ENCODE results near the gene ADAM20.
"Not testable (repeated sequence)": the region's sequence is repeated elsewhere in the genome, so short reads cannot be mapped to it uniquely, and the experiment has no call there.

Gene ADAM20

DNA sequence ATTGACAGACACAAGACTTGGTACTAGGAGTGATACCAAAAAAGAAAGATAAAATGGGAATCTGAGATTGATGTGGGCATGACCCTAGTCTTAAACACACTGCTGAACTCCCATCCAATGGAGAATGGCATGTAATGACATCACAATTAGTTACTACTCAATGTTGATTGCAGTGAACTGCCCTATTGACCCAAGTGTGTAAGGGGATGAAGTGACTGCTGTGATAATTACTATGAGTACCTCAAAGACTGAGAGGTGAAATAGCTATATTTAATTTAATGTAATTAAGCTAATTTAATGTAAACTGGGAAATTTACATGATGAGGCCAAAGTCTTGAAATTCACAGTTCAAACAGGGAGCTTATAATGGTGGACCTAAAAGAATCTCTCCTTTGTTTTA lies at the start of gene ADAM20:
Gene ADAM20 (minus strand): TSS at position 101 of the 400 bp plus-strand sequence. CDS start 10,247 bp downstream, outside the sequence.
- no peak for DNase-seq (ENCODE audit: low spot score)

GRCh38 chr14:70576891-70577290 lies 42.1 kb upstream of the ADAM20 start:
- no peak for DNase-seq (ENCODE audit: low spot score)

DNA sequence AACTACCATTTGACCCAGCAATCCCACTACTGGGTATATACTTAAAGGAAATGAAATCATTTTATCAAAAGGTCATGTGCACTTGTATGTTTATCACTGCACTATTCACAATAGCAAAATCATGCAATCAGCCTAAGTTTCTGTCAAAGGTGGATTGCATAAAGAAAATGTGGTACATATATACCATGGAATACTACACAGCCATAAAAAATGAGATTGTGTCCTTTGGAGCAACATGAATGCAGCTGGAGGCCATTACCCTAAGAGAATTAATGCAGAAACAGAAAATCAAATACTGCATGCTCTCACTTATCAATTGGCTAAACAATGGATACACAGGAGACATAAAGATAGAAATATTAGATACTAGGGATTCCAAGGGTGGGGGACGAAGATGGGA lies 38.2 kb upstream of the ADAM20 start:
- no peak for DNase-seq (ENCODE audit: low spot score)

DNA sequence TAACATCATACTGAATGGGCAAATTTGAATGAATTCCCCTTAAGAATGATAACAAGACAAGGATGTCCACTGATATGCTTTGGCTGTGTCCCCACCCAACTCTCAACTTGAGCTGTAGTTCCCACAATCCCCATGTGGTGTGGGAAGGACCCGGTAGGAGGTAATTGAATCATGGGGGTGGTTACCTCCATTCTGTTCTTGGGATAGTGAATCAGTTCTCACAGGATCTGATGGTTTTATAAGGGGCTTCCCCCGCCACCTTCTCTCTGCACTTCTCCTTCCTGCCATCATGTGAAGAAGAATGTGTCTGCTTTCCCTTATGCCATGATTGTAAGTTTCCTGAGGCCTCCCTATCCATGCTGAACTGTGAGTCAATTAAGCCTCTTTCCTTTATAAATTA lies 36.3 kb upstream of the ADAM20 start:
- no peak for DNase-seq (ENCODE audit: low spot score)

- DNase-seq (ENCODE audit: low spot score), result peak; percentile 55
These were observed 33.0 kb upstream of the ADAM20 start for GRCh38 chr14:70567791-70568190.

- DNase-seq (ENCODE audit: low spot score), result no peak
These were observed 29.1 kb upstream of the ADAM20 start for GRCh38 chr14:70563869-70564268.

GRCh38 chr14:70563417-70563816 lies 28.6 kb upstream of the ADAM20 start:
- no peak for DNase-seq (ENCODE audit: low spot score)

DNA sequence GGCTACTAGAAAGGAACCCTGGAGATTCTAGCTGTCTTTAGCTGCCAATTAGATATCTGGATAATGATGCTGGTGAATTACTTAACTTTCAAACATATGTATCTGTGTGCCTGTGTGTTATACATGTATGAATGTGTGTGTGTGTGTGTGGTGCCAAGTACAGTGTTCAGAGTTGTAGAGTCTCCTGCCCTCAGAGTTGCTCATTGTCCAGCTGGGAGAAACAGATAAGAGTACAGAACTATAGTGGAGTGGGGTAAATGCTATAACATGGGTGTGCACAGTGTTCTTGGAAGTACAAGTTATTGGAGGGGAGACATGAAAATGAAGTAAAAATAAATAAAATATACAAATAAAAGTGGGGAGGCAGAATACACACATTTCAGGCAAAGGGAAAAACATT lies 23.6 kb upstream of the ADAM20 start:
- no peak for DNase-seq (ENCODE audit: low spot score)

DNA sequence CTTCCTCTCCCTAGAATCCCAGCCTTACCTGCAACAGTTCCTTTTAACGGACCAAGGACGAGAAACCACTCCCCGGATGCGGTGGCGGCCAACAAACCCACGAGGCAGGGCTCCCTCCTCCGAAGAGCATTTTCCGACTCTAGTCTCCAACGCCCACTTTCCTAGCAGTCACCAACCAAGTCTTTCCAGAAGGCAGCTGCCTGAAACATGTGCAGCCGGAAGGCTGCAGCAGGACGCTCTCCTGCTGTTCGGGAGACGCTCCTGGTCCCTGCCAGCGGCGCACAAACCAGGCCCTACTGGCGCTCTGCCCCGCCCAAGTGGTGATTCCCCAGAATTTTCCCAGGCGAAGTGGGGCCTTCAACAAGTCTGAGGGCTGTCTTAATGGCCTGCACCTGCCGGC lies 21.1 kb upstream of the ADAM20 start:
- DNase-seq (ENCODE audit: low spot score), result peak; percentile 29

DNA sequence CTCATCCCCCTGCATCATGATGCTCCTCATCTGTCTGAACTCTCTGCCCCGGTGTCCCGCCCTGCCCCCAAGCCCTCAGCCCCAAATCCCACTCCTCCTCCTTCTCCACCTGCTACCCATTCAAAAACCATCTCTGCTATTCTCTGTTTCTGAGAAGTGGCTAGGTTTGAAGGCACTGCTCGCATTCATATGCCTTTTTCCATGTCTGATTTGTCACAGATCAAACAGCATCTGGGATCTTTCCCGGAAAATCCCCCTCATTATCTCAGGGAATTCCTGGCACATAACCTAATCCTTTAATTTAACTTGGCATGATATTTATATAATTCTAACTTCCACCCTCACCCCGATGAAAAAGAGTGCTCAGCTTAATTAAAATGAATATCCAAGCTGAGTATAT lies 3.3 kb upstream of the ADAM20 start:
- DNase-seq (ENCODE audit: low spot score), result no peak

- DNase-seq (ENCODE audit: low spot score), result peak; percentile 2
These were observed 2.0 kb upstream of the ADAM20 start for GRCh38 chr14:70536830-70537229.

DNA sequence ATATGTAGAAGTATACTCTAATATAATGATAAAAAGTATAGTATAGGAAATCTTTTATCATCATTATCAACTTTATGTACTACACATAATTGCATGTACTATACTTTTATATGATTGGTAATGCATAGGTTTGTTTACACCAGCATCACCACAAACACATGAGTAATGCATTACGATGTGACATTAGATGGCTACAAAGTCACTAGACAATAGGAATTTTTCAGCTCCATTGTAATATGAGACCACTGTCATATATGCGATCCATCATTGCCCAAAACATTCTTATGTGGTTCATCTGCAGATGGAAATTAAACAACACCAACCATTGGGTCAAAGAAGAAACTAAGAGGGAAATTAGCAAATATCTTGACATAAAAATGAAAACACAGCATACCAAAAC lies 4.4 kb downstream of the ADAM20 start:
- DNase-seq (ENCODE audit: low spot score), result no peak

DNA sequence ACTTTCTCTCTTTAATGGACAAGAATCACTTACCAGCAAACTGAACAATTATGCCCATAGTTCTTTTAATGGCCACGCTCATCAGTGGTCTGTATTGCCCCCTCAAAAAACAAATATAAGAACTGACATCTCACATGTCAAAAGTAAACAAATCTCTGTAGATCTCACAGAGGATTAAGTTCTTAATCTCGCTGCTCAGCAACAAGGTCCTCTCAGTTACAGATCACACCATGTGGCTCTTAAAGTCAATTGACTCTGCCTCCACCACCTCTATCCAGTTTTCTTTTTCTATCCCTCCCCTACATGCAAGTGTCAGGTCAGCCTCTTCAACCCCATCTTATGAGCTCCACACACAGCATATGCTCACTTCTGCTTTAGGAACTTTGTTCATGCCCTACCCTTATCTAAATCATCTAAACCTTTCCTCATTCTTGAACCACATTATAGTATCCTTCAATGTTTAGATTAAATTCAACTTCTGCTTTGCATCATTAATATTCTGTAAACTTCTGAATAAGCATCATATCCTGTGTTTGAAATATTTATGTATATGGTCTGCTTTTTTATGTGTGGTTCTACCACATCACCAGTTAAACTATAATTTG lies 7.2 kb downstream of the ADAM20 start:
- no peak for DNase-seq (ENCODE audit: low spot score)

DNA sequence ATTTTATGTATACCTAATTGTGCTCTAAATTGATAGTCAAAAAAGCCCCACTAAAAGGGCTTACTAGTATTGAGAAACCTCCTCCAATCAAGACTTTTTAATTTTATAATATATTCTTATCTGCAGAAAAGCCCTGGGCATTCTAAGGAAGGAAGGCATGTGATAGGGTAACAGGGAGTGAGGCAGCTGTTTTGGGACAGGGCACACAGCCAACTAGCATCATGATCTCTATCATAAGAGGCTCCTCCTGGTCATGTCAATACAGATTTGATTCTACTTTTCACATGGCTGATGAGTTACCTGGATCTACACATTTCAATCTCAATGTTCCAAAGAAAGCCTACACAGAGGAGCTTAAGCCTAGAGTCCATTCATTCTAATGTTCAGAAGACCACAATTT lies 9.1 kb downstream of the ADAM20 start:
- no peak for DNase-seq (ENCODE audit: low spot score)

DNA sequence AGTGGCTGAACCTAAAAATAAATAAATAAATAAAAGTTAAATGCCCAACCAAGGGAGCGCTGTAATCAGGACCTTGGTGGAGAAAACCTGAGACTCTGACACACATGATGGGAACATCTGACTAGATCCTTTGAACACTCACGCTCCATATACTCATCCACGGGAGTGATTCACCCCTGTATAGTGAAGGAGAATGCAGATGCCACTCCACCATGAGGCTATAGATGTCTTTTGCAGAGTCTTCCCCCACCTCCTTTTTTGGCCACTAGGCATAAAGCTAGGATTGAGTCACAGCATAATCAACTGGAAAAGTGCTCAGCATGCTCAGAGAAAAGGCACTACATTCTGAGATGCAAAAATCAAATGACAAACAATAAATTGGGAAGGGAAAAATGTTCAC lies 19.0 kb downstream of the ADAM20 start:
- no peak for DNase-seq (ENCODE audit: low spot score)

GRCh38 chr14:70514168-70515069 lies 20.4 kb downstream of the ADAM20 start:
- no peak for DNase-seq (ENCODE audit: low spot score)

GRCh38 chr14:70498191-70498590 lies 36.6 kb downstream of the ADAM20 start:
- DNase-seq (ENCODE audit: low spot score), result no peak

DNA sequence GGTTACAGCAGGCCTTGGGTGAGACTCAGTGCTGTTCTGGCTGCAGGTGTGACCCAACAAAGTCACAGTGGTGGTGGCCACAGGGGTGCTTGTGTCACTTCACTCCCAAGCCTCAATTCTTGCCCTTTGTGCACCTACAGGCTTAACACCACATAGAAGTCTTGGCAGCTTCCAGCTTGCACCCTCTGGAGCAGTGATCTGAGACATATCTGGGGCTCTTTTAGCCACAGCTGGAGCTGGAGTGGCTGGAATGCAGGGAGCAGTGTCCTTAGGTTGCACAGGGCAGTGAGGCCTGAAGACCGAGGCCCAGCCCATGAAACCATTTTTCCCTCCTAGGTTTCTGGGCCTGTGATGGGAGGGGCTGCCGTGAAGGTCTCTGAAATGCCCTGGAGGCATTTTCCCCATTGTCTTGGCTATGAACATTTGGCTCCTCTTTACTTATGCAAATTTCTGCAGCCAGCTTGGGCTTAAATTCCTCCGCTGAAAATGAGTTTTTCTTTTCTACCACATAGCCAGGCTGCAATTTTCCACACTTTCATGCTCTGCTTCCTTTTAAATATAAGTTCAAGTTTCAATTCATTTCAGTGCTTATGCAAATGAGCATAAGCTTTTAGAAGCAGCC lies 45.1 kb downstream of the ADAM20 start:
- no peak for DNase-seq (ENCODE audit: low spot score)

DNA sequence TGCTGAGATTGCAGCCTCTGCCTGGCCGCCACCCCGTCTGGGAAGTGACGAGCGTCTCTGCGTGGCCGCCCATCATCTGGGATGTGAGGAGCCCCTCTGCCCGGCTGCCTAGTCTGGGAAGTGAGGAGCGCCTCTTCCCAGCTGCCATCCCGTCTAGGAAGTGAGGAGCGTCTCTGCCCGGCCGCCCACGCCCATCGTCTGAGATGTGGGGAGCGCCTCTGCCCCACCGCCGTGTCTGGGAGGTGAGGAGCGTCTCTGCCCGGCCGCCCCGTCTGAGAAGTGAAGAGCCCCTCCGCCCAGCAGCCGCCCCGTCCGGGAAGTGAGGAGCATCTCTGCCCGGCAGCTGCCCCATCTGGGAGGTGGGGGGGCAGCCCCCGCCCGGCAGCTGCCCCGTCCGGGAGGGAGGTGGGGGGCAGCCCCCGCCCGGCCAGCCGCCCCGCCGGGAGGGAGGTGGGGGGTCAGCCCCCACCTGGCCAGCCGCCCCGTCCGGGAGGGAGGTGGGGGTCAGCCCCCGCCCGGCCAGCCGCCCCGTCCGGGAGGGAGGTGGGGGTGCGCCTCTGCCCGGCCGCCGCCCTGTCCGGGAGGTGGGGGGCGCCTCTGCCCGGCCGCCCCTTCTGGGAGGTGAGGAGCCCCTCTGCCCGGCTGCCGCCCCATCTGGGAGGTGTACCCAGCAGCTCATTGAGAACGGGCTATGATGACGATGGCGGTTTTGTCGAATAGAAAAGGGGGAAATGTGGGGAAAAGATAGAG lies 57.3 kb downstream of the ADAM20 start:
- DNase-seq (ENCODE audit: low spot score), result not testable (repeated sequence)

DNA sequence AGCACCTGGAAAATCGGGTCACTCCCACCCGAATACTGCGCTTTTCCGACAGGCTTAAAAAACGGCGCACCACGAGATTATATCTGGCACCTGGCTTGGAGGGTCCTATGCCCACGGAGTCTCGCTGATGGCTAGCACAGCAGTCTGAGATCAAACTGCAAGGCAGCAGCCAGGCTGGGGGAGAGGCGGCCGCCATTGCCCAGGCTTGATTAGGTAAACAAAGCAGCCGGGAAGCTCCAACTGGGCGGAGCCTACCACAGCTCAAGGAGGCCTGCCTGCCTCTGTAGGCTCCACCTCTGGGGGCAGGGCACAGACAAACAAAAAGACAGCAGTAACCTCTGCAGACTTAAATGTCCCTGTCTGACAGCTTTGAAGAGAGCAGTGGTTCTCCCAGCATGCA lies 59.3 kb downstream of the ADAM20 start:
- not testable (repeated sequence) for DNase-seq (ENCODE audit: low spot score)

DNA sequence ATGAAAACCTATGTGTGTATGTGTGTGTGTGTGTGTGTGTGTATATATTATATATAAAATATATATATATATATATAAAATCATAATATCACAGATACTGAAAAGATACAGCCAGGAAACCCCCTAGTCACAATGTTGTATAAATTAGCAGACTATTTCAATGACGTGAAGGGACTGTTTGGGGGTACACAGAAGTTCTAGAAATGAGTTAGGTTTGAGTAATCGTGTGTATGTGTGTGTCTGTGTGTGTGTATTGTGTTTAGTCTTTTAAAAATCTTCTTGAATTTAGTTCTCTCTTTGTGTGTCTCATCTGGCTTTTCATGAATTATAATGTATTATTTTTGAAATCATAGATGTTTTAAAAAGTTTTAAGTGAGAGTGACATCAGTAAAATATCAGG lies 61.0 kb downstream of the ADAM20 start:
- DNase-seq (ENCODE audit: low spot score), result no peak
